K562 (cell line): ENCODE data around the gene MDP1. TPM values are rescaled to one million over a fixed set of nuclear protein-coding genes. Genes with fewer than 3 reads are reported as not detected.

Experiments
- ATAC-seq: fragments of 200-7000 bp; cut with Tn5 transposase; 3 replicates; pipeline ENCODE4 v1.9.1; 2020; ENCODE audit warnings: moderate library complexity
- BruUV-seq: library from RNA; stranded (reverse); fragments of 400-500 nt; replicated peaks from 2 replicates; lab custom pipeline; 2021; lab: Mats Ljungman, UMichigan
- CTCF ChIA-PET: fragments of 300-600 bp; formaldehyde crosslinking; extraction: SDS; loops from one replicate; lab custom pipeline; 2021; ENCODE audit warnings: low intra/inter-chr PET ratio; lab: Yijun Ruan, JAX
- POLR2A ChIA-PET: fragments of 300-600, 350-650 bp; sonication (Branson Sonifier 250); formaldehyde crosslinking; extraction: SDS; loops from one replicate; lab custom pipeline; 2021; ENCODE audit warnings: antibody characterized with exemption, inconsistent platforms; lab: Yijun Ruan, JAX
- DNase-seq, 4 experiments: peaks; one replicate each; pipeline versions ENCODE4 v3.0.0 to v3.0.0-alpha.2; 2011 to 2018; ENCODE audit warnings: low spot score in 3 of 4, mixed read lengths in 3 of 4; ENCODE audit errors: extremely low read depth in 1 of 4
- FAIRE-seq: peaks from 2 replicates; lab custom pipeline; 2011; peaks lifted over from hg19 to GRCh38; lab: Jason Lieb, UNC
- H2AFZ ChIP-seq: 2 replicates; pipeline ENCODE4 v1.6.0; 2011; ENCODE audit warnings: low read depth, low read length, control low read depth, inconsistent platforms
- H3K27ac ChIP-seq: fragments of 200-600 bp; 3 replicates; pipeline ENCODE4 v1.8.0; 2011; ENCODE audit warnings: low read depth, mild to moderate bottlenecking, control low read depth, inconsistent platforms, low read length, moderate library complexity, mixed read lengths; ENCODE audit errors: extremely low read depth
- H3K27me3 ChIP-seq, 2 experiments: fragments of 300-600 bp in 1 of 2; 2 replicates in 1 of 2; 3 replicates in 1 of 2; pipeline versions ENCODE4 v1.6.0 to v1.8.0; 2011; ENCODE audit warnings: inconsistent platforms in 2 of 2, low read length in 2 of 2, mild to moderate bottlenecking in 1 of 2, mixed read lengths in 1 of 2, moderate library complexity in 1 of 2; ENCODE audit not compliant: control insufficient read depth in 2 of 2, insufficient read depth in 2 of 2
- H3K36me3 ChIP-seq: fragments of 300-600 bp; 3 replicates; pipeline ENCODE4 v1.8.0; 2011; ENCODE audit warnings: mild to moderate bottlenecking, low read length, inconsistent platforms; ENCODE audit not compliant: control insufficient read depth, insufficient read depth
- H3K4me1 ChIP-seq, 2 experiments: fragments of 200-600 bp in 1 of 2; replicated peaks in 1 of 2; 2 replicates in 1 of 2; 3 replicates in 1 of 2; pipeline versions ENCODE4 v1.5.1 to v1.8.0; 2011; ENCODE audit warnings: inconsistent platforms in 2 of 2, low read length in 2 of 2, mild to moderate bottlenecking in 1 of 2, mixed read lengths in 1 of 2, moderate library complexity in 1 of 2; ENCODE audit not compliant: control insufficient read depth in 2 of 2, insufficient read depth in 2 of 2
- H3K4me2 ChIP-seq: 2 replicates; pipeline ENCODE4 v1.6.1; 2011; ENCODE audit warnings: low read length, control low read depth, inconsistent platforms, mixed read lengths; ENCODE audit not compliant: insufficient read depth
- H3K4me3 ChIP-seq: fragments of 200-600 bp; sonication (generic), shearing (Covaris generic); 2 replicates; pipeline ENCODE4 v1.5.1; 2016; ENCODE audit warnings: control low read depth, inconsistent platforms
- H3K79me2 ChIP-seq: fragments of 200-600 bp; 3 replicates; pipeline ENCODE4 v1.8.0; 2011; ENCODE audit warnings: low read length, inconsistent platforms; ENCODE audit not compliant: control insufficient read depth, insufficient read depth
- H3K9ac ChIP-seq, 2 experiments: 2 replicates each; pipeline versions ENCODE4 v1.6.0 to v1.6.1; 2011; ENCODE audit warnings: low read depth in 2 of 2, low read length in 2 of 2, control low read depth in 1 of 2, inconsistent platforms in 1 of 2, mild to moderate bottlenecking in 1 of 2, mixed read lengths in 1 of 2; ENCODE audit not compliant: insufficient read depth in 1 of 2
- H3K9me1 ChIP-seq: one replicate; pipeline ENCODE4 v1.6.0; 2011; ENCODE audit warnings: inconsistent platforms, mild to moderate bottlenecking, low read length, moderate library complexity; ENCODE audit not compliant: control insufficient read depth, insufficient read depth
- H3K9me3 ChIP-seq: replicated peaks from 2 replicates; pipeline ENCODE4 v1.5.1; 2011; ENCODE audit warnings: low read depth, low read length, inconsistent platforms; ENCODE audit not compliant: control insufficient read depth, insufficient read depth
- H4K20me1 ChIP-seq: replicated peaks from 2 replicates; pipeline ENCODE4 v1.6.1; 2011; ENCODE audit warnings: low read length, inconsistent platforms, mixed read lengths; ENCODE audit not compliant: control insufficient read depth, insufficient read depth
- BCOR ChIP-seq: fragments of 450-650 bp; IDR thresholded peaks from 2 replicates; pipeline ENCODE4 v1.6.1; 2016
- KDM2B ChIP-seq: fragments of 250-450 bp; sonication (Bioruptor Pico); IDR thresholded peaks from 2 replicates; pipeline ENCODE4 v1.8.0; 2021; ENCODE audit warnings: mild to moderate bottlenecking, moderate library complexity
- NFE2 ChIP-seq: IDR thresholded peaks from 2 replicates; pipeline ENCODE4 v1.6.1; 2014; ENCODE audit warnings: antibody characterized with exemption, low read depth
- NR4A1 ChIP-seq, 2 experiments: fragments of 250-450 bp in 1 of 2; fragments of 450-650 bp in 1 of 2; sonication (Bioruptor Pico) in 1 of 2; IDR thresholded peaks; 2 replicates each; pipeline versions ENCODE4 v1.4.0 to v1.6.1; 2016 to 2020; ENCODE audit warnings: mild to moderate bottlenecking in 2 of 2, missing compliant biosample characterization in 1 of 2, missing genetic modification characterization in 1 of 2, moderate library complexity in 1 of 2
- SP2 ChIP-seq: IDR thresholded peaks from 2 replicates; pipeline ENCODE4 v1.6.1; 2011; ENCODE audit warnings: mild to moderate bottlenecking, low read depth, low read length, moderate library complexity; ENCODE audit not compliant: poor library complexity, severe bottlenecking; ENCODE audit errors: extremely low read depth
- TAL1 ChIP-seq: fragments of 450-650 bp; IDR thresholded peaks from 2 replicates; pipeline ENCODE4 v1.6.1; 2016; ENCODE audit warnings: mild to moderate bottlenecking
- XRCC5 ChIP-seq: fragments of 200-400 bp; formaldehyde crosslinking; IDR thresholded peaks from 2 replicates; pipeline ENCODE4 v1.6.1; 2017; ENCODE audit warnings: low read depth, mild to moderate bottlenecking, low read length
- ZNF655 ChIP-seq: fragments of 250-450 bp; sonication (Bioruptor Pico); IDR thresholded peaks from 2 replicates; pipeline ENCODE4 v1.5.0; 2021
- ZSCAN29 ChIP-seq: fragments of 450-650 bp; IDR thresholded peaks from 2 replicates; pipeline ENCODE4 v1.6.1; 2017
- WGBS: fragments of 100-300 bp; shearing (Covaris generic); methylation state at CpG from one replicate; pipeline ENCODE4 v1.1.6; 2016; ENCODE audit warnings: low coverage, mixed read lengths; ENCODE audit not compliant: insufficient coverage; ENCODE audit errors: missing lambda C conversion rate; 5-methylcytosine and 5-hydroxymethylcytosine counted together
- in situ Hi-C: fragments of 300-500 bp; cut with MboI; formaldehyde crosslinking; loops from 4 replicates; pipeline ENCODE4 v1.15.0; 2018; ENCODE audit warnings: inconsistent platforms, mixed read lengths
- intact Hi-C: fragments of 100-400 bp; cut with micrococcal nuclease; formaldehyde crosslinking; loops from 2 replicates; pipeline ENCODE4 v1.14.2; 2022
- polyA plus RNA-seq, 8 experiments: library from polyadenylated mRNA; depleted of rRNA in 4 of 8; stranded (reverse) in 5 of 8; unstranded in 3 of 8; fragments of >200 nt; fragmentation: Nextera tagmentation in 2 of 8; fragmentation: Illumina TruSeq in 1 of 8; extraction: Ambion mirVana in 2 of 8; extraction: Trizol in 1 of 8; gene quantifications; 2 replicates each; pipeline versions ENCODE4 v1.2.1 to v1.2.3, GENCODE V29; 2011 to 2014; ENCODE audit warnings: inconsistent platforms in 1 of 8, missing spikeins in 1 of 8
- total RNA-seq, 7 experiments: library from RNA; depleted of rRNA in 6 of 7; stranded (reverse); fragments of >200 nt in 6 of 7; fragmentation: Illumina TruSeq in 2 of 7; extraction: Trizol in 2 of 7; gene quantifications; 2 replicates each; pipeline versions ENCODE4 v1.2.1 to v1.2.3, GENCODE V29; 2011 to 2021; ENCODE audit warnings: low replicate concordance in 1 of 7
- TF ChIP-seq, protein P1 (sequence below): fragments of 450-650 bp; formaldehyde crosslinking; IDR thresholded peaks from 2 replicates; pipeline ENCODE4 v1.4.0; 2020; ENCODE audit warnings: mild to moderate bottlenecking, moderate library complexity

The MDP1 gene
- total and polyA plus RNA-seq, 9 of the 15 experiments (the other 6 are each of a cell fraction or from before 2014, with no cell fraction given) = 2.7 to 29.6 (median 11.0) TPM

DNA sequence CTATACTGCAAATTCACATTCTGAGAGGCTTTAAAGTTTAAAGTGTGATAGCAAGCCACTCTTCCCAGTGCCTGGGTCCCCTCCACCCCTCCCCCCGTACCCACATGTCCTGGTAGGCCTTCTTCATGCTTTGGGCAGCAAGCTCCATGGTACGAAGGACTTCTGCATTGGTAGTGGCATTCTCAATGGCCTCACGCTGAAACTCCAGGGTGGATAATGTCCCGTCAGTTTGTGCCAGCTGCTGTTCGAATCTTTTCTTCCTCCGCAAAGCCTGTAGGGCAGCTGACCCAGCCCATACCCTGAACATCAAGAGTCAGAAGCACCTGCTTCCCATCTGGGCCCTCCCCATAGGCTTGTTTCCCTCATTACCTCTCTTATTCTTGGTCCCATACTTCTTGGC, 4.6 kb downstream of the MDP1 start:
- Histone ChIP-seq H3K4me2 (no peak overlapping the region), H3K9ac (0 out of 4 replicates have a peak overlapping the region, but pooled peaks of 1 of the 2 experiments have one; percentile 9), H3K27me3 (no peaks in the 10 kb centered on the region), H2AFZ (no peak overlapping the region), H4K20me1 (no peaks in the 10 kb centered on the region), H3K4me1 (peaks cover 12 to 23% of the 10 kb centered on the region in 2 experiments), H3K79me2 (peaks cover 26% of the 10 kb centered on the region), H3K9me1 (no peaks in the 10 kb centered on the region), H3K27ac (no peak overlapping the region), H3K36me3 (peaks cover 55% of the 10 kb centered on the region; the same call in 2 of the 3 replicates), H3K4me3 (no peak overlapping the region), H3K9me3 (no peaks in the 10 kb centered on the region)
- CTCF ChIA-PET = no interaction called here
- in situ Hi-C loops = no loop called here
- ATAC-seq (no peak), FAIRE-seq (no peak), DNase-seq (no peak)
- TF ChIP-seq SP2 (no peak), BCOR (no peak), KDM2B (CRISPR knock-in tag) (no peak), TAL1 (no peak), ZSCAN29 (no peak), NFE2 (no peak), ZNF655 (no peak), NR4A1 (CRISPR knock-in tag; IDR thresholded peaks at IDR 0.05) (no peak), NR4A1 (tag; IDR thresholded peaks at IDR 0.05) (no peak), XRCC5 (no peak)
- TF ChIP-seq, protein P1, sequence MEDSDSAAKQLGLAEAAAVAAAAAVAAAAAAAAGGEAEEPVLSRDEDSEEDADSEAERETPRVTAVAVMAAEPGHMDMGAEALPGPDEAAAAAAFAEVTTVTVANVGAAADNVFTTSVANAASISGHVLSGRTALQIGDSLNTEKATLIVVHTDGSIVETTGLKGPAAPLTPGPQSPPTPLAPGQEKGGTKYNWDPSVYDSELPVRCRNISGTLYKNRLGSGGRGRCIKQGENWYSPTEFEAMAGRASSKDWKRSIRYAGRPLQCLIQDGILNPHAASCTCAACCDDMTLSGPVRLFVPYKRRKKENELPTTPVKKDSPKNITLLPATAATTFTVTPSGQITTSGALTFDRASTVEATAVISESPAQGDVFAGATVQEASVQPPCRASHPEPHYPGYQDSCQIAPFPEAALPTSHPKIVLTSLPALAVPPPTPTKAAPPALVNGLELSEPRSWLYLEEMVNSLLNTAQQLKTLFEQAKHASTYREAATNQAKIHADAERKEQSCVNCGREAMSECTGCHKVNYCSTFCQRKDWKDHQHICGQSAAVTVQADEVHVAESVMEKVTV = no peak
- BruUV-seq = no TSS peak
- 93% methylated on average over 6 of the region's 6 CpGs for WGBS
- POLR2A ChIA-PET = interaction anchor here (1.1 to 1.3 kb wide), 2 partner anchors 16 to 22 kb away, joined by 3 to 4 read pairs; no protein-coding TSS in a partner anchor
- intact Hi-C loops = no loop called here
